Loucy (cell line): ENCODE results near the gene CAMK2A.

Experiments used
- EZH2phosphoT487 ChIP-seq: fragments of 200-600 bp; IDR thresholded peaks from 2 replicates; pipeline ENCODE4 v1.6.1; 2018; ENCODE audit warnings: antibody characterized with exemption, mild to moderate bottlenecking, moderate library complexity, borderline replicate concordance
- TF ChIP-seq, protein P1 (sequence below): fragments of 200-600 bp; sonication (generic); conservative IDR thresholded peaks from 2 replicates; pipeline ENCODE4 v1.5.1; 2014; ENCODE audit warnings: mild to moderate bottlenecking, antibody characterized with exemption, low read length

DNA sequence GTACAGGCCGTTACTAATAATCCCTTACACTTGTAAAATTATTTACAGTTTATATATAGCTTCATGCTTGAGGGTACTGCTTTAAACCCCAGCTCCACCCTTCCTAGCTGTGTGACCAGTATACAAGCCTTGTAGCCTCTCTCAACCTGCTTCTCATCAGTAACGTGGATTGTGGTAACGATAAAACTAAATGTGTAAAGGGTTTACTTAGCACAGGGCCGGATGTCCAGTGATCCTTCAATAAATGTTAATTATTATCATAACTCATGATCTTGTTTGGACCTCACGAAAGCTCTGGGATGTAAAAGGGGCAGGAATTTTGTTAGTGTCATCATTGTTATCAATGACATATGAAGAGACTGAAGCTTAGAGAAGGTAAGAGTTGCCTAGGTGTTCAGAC lies 20.7 kb upstream of the CAMK2A start:
- TF ChIP-seq, protein P1, sequence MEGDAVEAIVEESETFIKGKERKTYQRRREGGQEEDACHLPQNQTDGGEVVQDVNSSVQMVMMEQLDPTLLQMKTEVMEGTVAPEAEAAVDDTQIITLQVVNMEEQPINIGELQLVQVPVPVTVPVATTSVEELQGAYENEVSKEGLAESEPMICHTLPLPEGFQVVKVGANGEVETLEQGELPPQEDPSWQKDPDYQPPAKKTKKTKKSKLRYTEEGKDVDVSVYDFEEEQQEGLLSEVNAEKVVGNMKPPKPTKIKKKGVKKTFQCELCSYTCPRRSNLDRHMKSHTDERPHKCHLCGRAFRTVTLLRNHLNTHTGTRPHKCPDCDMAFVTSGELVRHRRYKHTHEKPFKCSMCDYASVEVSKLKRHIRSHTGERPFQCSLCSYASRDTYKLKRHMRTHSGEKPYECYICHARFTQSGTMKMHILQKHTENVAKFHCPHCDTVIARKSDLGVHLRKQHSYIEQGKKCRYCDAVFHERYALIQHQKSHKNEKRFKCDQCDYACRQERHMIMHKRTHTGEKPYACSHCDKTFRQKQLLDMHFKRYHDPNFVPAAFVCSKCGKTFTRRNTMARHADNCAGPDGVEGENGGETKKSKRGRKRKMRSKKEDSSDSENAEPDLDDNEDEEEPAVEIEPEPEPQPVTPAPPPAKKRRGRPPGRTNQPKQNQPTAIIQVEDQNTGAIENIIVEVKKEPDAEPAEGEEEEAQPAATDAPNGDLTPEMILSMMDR = no peak
- no peak for TF ChIP-seq EZH2phosphoT487
